Omental fat pad (tissue), 4 donors: ENCODE measurements around the gene ARL10. TPM values are rescaled to one million over a fixed set of nuclear protein-coding genes. Genes with fewer than 3 reads are reported as not detected.

Source experiments
- ATAC-seq: fragments of 150-250 bp; one replicate; pipeline ENCODE4 v1.9.1; 2016; ENCODE audit warnings: mild to moderate bottlenecking, moderate library complexity; ENCODE audit not compliant: low FRiP score
- DNase-seq: peaks from one replicate; pipeline ENCODE4 v3.0.0-alpha.2; 2019; ENCODE audit warnings: low spot score
- total RNA-seq, 4 donors: library from RNA; depleted of rRNA; stranded (reverse); fragments of >200 nt; gene quantifications; one replicate each; pipeline ENCODE4 v1.1.0, GENCODE V29; 2016
- TF ChIP-seq, protein P1 (sequence below), 3 donors: fragments of 450-650 bp; IDR thresholded peaks; one replicate each; pipeline ENCODE4 v1.5.1; 2016 to 2017; ENCODE audit warnings: antibody characterized with exemption in 3 of 3, mild to moderate bottlenecking in 3 of 3, moderate library complexity in 2 of 3

Gene ARL10
- total RNA-seq, 4 donors from 2014 or later: 4.2 to 12.1 (median 6.7) TPM

DNA sequence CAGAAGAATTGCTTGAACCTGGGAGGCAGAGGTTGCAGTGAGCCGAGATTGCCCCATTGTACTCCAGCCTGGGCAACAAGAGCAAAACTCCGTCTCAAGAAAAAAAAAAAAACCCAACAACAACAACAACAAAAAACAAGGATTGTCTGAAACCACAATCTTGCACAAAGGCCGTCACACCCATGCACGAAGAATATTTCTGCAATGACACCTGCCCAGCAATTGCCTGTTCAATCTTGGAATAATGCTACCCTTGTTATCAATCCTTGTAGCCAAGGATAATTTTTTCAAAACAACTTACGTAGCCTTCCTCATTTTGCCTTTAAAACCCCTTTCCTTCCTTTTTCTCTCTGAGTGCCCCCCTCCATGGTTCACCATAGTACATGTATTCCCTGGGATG lies 54.8 kb downstream of the ARL10 start:
- TF ChIP-seq, protein P1, sequence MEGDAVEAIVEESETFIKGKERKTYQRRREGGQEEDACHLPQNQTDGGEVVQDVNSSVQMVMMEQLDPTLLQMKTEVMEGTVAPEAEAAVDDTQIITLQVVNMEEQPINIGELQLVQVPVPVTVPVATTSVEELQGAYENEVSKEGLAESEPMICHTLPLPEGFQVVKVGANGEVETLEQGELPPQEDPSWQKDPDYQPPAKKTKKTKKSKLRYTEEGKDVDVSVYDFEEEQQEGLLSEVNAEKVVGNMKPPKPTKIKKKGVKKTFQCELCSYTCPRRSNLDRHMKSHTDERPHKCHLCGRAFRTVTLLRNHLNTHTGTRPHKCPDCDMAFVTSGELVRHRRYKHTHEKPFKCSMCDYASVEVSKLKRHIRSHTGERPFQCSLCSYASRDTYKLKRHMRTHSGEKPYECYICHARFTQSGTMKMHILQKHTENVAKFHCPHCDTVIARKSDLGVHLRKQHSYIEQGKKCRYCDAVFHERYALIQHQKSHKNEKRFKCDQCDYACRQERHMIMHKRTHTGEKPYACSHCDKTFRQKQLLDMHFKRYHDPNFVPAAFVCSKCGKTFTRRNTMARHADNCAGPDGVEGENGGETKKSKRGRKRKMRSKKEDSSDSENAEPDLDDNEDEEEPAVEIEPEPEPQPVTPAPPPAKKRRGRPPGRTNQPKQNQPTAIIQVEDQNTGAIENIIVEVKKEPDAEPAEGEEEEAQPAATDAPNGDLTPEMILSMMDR (IDR thresholded peaks at IDR 0.05): no peak
- DNase-seq (no peak), ATAC-seq (no peak)

DNA sequence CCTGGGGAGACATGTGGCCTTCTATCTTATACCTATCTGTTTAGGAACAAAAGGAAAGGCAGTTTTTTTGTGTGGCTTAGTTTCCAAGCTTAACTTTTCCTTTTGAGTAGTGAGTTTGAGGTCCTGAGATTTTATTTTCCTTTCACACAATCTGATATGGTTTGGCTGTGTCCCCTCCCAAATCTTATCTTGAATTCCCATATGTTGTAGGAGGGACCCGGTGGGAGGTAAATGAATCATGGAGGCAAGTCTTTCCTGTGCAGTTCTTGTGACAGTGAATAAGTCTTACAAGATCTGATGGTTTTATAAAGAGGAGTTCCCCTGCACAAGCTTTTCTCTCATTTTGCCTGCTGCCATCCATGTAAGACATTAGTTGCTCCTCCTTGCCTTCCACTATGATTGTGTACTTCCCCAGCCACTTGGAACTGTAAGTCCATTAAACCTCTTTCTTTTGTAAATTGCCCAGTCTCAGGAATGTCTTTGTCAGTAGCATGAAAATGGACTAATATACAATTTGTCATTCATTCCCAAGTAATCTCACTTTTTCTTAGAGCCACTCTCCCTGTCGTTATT lies 55.8 kb downstream of the ARL10 start:
- TF ChIP-seq, protein P1 (IDR thresholded peaks at IDR 0.05): no peak
- DNase-seq: no peak
- no peak for ATAC-seq

DNA sequence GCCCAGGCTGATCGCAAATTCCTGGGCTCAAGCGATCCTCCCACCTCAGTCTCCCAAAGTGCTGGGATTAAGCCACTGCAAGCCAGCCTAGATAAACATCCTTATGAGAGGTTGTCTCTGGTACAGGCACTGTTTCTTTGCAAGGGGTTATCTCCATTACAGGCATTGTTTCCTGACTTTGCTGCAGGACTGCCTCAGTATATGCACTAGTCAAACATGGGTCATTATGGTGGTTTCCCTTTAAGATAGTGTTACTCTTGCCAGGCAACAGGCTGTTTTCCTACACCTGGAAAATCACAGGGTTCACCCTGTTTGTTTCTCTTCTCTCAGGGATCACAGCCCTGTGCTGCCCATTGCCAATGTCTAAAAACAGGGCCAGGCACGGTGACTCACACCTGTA lies 58.9 kb downstream of the ARL10 start:
- TF ChIP-seq, protein P1 (IDR thresholded peaks at IDR 0.05): no peak
- DNase-seq (no peak), ATAC-seq (no peak)

DNA sequence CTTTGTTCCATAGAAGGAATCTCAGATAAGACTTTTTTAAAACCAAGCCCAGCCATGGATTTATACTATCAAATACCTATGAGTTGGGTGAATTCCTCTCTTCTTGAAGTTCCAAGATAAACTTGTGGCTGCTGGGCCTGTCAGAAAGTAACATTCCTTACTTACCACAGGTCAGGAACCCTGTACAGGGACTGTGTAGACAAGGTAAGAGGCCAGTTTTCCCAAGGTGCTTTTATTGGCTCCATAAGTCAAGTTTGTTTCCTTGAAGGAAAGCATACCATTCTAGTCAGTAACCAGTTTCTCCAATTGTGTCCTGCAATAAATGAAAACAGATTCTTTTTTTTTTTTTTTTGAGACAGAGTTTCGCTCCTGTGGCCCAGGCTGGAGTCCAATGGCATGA lies 59.9 kb downstream of the ARL10 start:
- no peak for ATAC-seq
- no peak for DNase-seq
- TF ChIP-seq, protein P1 (IDR thresholded peaks at IDR 0.05): no peak

DNA sequence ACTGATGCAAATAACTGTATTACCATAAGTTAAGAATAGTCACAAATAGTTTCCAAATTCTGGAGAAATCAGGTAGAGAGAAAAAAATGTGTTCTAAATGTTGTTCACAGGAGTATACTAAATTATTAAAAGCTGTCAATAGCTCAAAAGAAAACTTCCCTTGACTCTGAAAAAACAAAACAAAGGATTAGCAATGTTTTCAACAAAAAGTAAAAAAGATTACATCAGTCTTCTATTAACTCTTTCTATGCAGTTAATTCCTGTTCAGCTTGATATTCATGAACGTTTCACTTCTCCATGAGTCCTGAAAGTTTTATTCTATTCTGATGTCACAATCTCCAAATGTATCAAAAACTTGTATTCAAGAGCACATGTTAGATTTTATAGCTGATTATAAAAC lies 60.5 kb downstream of the ARL10 start:
- TF ChIP-seq, protein P1 (IDR thresholded peaks at IDR 0.05): no peak
- no peak for DNase-seq
- ATAC-seq: no peak

DNA sequence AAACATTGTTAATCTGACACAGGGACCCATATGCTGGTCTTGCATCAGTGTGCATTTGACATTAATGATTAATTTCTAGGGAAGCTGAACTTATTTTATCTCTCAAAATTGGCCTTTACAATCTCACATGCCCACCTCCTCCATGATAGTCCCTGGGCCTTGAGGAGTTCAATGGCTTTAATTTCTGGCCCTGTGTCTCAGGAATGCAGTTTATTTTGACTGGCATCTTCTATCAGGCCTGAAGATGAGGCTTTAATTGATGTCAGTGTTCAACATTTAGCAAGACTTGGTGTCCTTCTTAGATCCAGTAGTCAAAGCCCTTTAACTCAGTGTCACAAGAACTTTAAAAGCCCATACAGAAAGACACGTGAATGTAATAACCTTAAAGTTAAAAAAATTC lies 61.6 kb downstream of the ARL10 start:
- TF ChIP-seq, protein P1 (IDR thresholded peaks at IDR 0.05): no peak
- DNase-seq (no peak), ATAC-seq (no peak)

DNA sequence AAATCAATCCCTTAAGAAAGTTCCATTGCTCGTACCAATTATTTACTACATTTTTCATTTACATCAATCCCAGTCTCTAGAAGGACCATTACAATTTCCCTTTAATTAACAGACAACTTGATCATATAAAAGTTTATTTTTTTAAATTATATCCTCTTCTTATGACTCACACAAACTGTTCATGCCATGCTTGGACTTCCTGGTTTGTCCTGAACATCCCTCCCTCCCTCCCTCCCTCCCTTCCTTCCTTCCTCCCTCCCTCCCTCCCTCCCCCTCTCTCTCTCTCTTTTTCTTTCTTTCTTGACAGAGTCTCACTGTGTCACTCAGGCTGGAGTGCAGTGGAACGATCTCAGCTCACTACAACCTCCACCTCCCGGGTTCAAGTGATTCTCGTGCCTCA lies 62.7 kb downstream of the ARL10 start:
- ATAC-seq: no peak
- TF ChIP-seq, protein P1 (IDR thresholded peaks at IDR 0.05): no peak
- no peak for DNase-seq
